Liver (tissue), 9 donors: ENCODE measurements around the gene RASA3. TPM values are rescaled to one million over a fixed set of nuclear protein-coding genes. Genes with fewer than 3 reads are reported as not detected.

ENCODE experiments used
- DNase-seq: peaks from one replicate; pipeline ENCODE4 v3.0.0-alpha.2; 2017; ENCODE audit warnings: low spot score
- H3K27ac ChIP-seq, 2 donors: one replicate each; pipeline ENCODE4 v1.7.0; 2013; ENCODE audit warnings: inconsistent platforms in 2 of 2, low read length in 2 of 2, control low read depth in 1 of 2, low read depth in 1 of 2, mild to moderate bottlenecking in 1 of 2
- H3K27me3 ChIP-seq, 4 donors: one replicate each; pipeline versions ENCODE4 v1.6.1 to v1.7.0; 2013; ENCODE audit warnings: low read length in 3 of 4, inconsistent platforms in 1 of 4, mild to moderate bottlenecking in 1 of 4, moderate library complexity in 1 of 4; ENCODE audit not compliant: control insufficient read depth in 4 of 4, insufficient read depth in 4 of 4
- H3K36me3 ChIP-seq, 4 donors: one replicate each; pipeline versions ENCODE4 v1.6.1 to v1.7.0; 2013; ENCODE audit warnings: low read length in 3 of 4, mild to moderate bottlenecking in 3 of 4, low read depth in 1 of 4, moderate library complexity in 1 of 4; ENCODE audit not compliant: control insufficient read depth in 4 of 4, insufficient read depth in 3 of 4
- H3K4me1 ChIP-seq, 4 donors: one replicate each; pipeline versions ENCODE4 v1.6.1 to v1.7.0; 2013; ENCODE audit warnings: low read length in 3 of 4, mild to moderate bottlenecking in 3 of 4, moderate library complexity in 1 of 4; ENCODE audit not compliant: control insufficient read depth in 4 of 4, insufficient read depth in 4 of 4
- H3K4me3 ChIP-seq, 3 donors: one replicate each; pipeline versions ENCODE4 v1.6.1 to v1.7.0; 2013; ENCODE audit warnings: low read length in 3 of 3, control low read depth in 1 of 3, low read depth in 1 of 3, mild to moderate bottlenecking in 1 of 3
- H3K9ac ChIP-seq, 2 donors: one replicate each; pipeline ENCODE4 v1.7.0; 2013; ENCODE audit warnings: low read length in 2 of 2, mild to moderate bottlenecking in 2 of 2, moderate library complexity in 2 of 2, control low read depth in 1 of 2, low read depth in 1 of 2
- H3K9me3 ChIP-seq, 4 donors: one replicate each; pipeline versions ENCODE4 v1.6.1 to v1.7.0; 2013; ENCODE audit warnings: low read length in 3 of 4; ENCODE audit not compliant: control insufficient read depth in 4 of 4
- ATF3 ChIP-seq: IDR thresholded peaks from 2 replicates; pipeline ENCODE4 v1.6.1; 2016; ENCODE audit warnings: antibody characterized with exemption
- EGR1 ChIP-seq, 2 donors: IDR thresholded peaks; 2 replicates each; pipeline ENCODE4 v1.6.1; 2016 to 2018; ENCODE audit warnings: antibody characterized with exemption in 2 of 2, low read depth in 2 of 2
- FOXA1 ChIP-seq: IDR thresholded peaks from 2 replicates; pipeline ENCODE4 v1.6.1; 2016; ENCODE audit warnings: antibody characterized with exemption
- FOXA2 ChIP-seq: IDR thresholded peaks from 2 replicates; pipeline ENCODE4 v1.6.1; 2016; ENCODE audit warnings: antibody characterized with exemption
- GABPA ChIP-seq, 2 donors: IDR thresholded peaks in 1 of 2; conservative IDR thresholded peaks in 1 of 2; 2 replicates each; pipeline ENCODE4 v1.6.1; 2016; ENCODE audit warnings: antibody characterized with exemption in 2 of 2, mild to moderate bottlenecking in 1 of 2, moderate library complexity in 1 of 2
- HNF4A ChIP-seq, 2 donors: conservative IDR thresholded peaks; 2 replicates each; pipeline ENCODE4 v1.6.1; 2016; ENCODE audit warnings: antibody characterized with exemption in 2 of 2, mild to moderate bottlenecking in 2 of 2
- HNF4G ChIP-seq: IDR thresholded peaks from 2 replicates; pipeline ENCODE4 v1.6.1; 2016; ENCODE audit warnings: antibody characterized with exemption
- JUND ChIP-seq, 2 donors: IDR thresholded peaks; 2 replicates each; pipeline ENCODE4 v1.6.1; 2016; ENCODE audit warnings: antibody characterized with exemption in 2 of 2
- NR2F2 ChIP-seq: IDR thresholded peaks from 2 replicates; pipeline ENCODE4 v1.6.1; 2016; ENCODE audit warnings: antibody characterized with exemption
- RAD21 ChIP-seq, 2 donors: IDR thresholded peaks; 2 replicates each; pipeline ENCODE4 v1.6.1; 2016; ENCODE audit warnings: antibody characterized with exemption in 2 of 2, mild to moderate bottlenecking in 2 of 2
- REST ChIP-seq: IDR thresholded peaks from 2 replicates; pipeline ENCODE4 v1.6.1; 2016; ENCODE audit warnings: antibody characterized with exemption, mild to moderate bottlenecking
- RXRA ChIP-seq, 2 donors: IDR thresholded peaks; 2 replicates each; pipeline ENCODE4 v1.6.1; 2017 to 2018; ENCODE audit warnings: antibody characterized with exemption in 2 of 2, mild to moderate bottlenecking in 1 of 2
- SP1 ChIP-seq: IDR thresholded peaks from 2 replicates; pipeline ENCODE4 v1.6.1; 2018; ENCODE audit warnings: antibody characterized with exemption, mild to moderate bottlenecking
- TAF1 ChIP-seq: conservative IDR thresholded peaks from 2 replicates; pipeline ENCODE4 v1.6.1; 2016; ENCODE audit warnings: antibody characterized with exemption, mild to moderate bottlenecking
- YY1 ChIP-seq: IDR thresholded peaks from 2 replicates; pipeline ENCODE4 v1.6.1; 2016; ENCODE audit warnings: antibody characterized with exemption, mild to moderate bottlenecking
- ZBTB33 ChIP-seq: IDR thresholded peaks from 2 replicates; pipeline ENCODE4 v1.6.1; 2016; ENCODE audit warnings: antibody characterized with exemption
- WGBS: extraction: QIAGEN DNeasy Blood & Tissue Kit; methylation state at CpG from one replicate; pipeline ENCODE4 v1.1.7; 2013; 5-methylcytosine and 5-hydroxymethylcytosine counted together
- polyA plus RNA-seq, 2 donors: library from polyadenylated mRNA; stranded (reverse) in 1 of 2; unstranded in 1 of 2; fragments of 200-250 nt in 1 of 2; fragments of >200 nt in 1 of 2; fragmentation: Nextera tagmentation in 1 of 2; extraction: Ambion mirVana in 1 of 2; gene quantifications; one replicate each; pipeline versions ENCODE4 v1.2.1 to v1.2.3, GENCODE V29; 2013 to 2015
- total RNA-seq, 2 donors: library from RNA; depleted of rRNA; stranded (reverse); fragments of >200 nt; gene quantifications; one replicate each; pipeline ENCODE4 v1.2.3, GENCODE V29; 2014
- TF ChIP-seq, protein P1 (sequence below): fragments of 150-350 bp; IDR thresholded peaks from 2 replicates; pipeline ENCODE4 v1.5.1; 2017; ENCODE audit warnings: improper control_type of control experiment, low read depth, low read length; ENCODE audit not compliant: missing input control
- TF ChIP-seq, protein P2 (sequence below): IDR thresholded peaks from 2 replicates; pipeline ENCODE4 v1.6.1; 2016; ENCODE audit warnings: antibody characterized with exemption
- donor health status: healthy.
- donor health status: healthy.
- donor health status: healthy.
- donor health status: healthy.
- donor health status: healthy.

RASA3 gene
- total and polyA plus RNA-seq, 4 donors: 0.64 to 5.9 (median 3.8) TPM

- TF ChIP-seq NR2F2: no peak
- TF ChIP-seq RAD21 (IDR thresholded peaks at IDR 0.05): no peak
Observed at GRCh38 chr13:114093118-114093517, 39.3 kb downstream of the RASA3 start (continued).

GRCh38 chr13:114092468-114092867 is 40.0 kb downstream of the RASA3 start:
- Histone ChIP-seq H3K9me3 (peaks cover 2 to 6% (median 4%) of the 10 kb centered on the region in 4 donors), H3K27me3 (no peaks in the 10 kb centered on the region), H3K36me3 (no peaks in the 10 kb centered on the region), H3K9ac (no peak overlapping the region), H3K4me1 (no peaks in the 10 kb centered on the region), H3K4me3 (no peak overlapping the region), H3K27ac (no peak overlapping the region)
- TF ChIP-seq NR2F2 (no peak), ATF3 (no peak), JUND (IDR thresholded peaks at IDR 0.05) (no peak), ZBTB33 (no peak), TAF1 (no peak), FOXA2 (no peak), SP1 (no peak), HNF4G (no peak), RAD21 (IDR thresholded peaks at IDR 0.05) (no peak), RXRA (IDR thresholded peaks at IDR 0.05) (no peak), REST (no peak), HNF4A (conservative IDR thresholded peaks at IDR 0.05) (no peak), EGR1 (IDR thresholded peaks at IDR 0.05; ENCODE audit: low read depth in 2 of 2) (no peak), FOXA1 (no peak), GABPA (IDR thresholded peaks at IDR 0.05 in 1 of 2, conservative IDR thresholded peaks at IDR 0.05 in 1 of 2) (no peak), YY1 (no peak)
- TF ChIP-seq, protein P1, sequence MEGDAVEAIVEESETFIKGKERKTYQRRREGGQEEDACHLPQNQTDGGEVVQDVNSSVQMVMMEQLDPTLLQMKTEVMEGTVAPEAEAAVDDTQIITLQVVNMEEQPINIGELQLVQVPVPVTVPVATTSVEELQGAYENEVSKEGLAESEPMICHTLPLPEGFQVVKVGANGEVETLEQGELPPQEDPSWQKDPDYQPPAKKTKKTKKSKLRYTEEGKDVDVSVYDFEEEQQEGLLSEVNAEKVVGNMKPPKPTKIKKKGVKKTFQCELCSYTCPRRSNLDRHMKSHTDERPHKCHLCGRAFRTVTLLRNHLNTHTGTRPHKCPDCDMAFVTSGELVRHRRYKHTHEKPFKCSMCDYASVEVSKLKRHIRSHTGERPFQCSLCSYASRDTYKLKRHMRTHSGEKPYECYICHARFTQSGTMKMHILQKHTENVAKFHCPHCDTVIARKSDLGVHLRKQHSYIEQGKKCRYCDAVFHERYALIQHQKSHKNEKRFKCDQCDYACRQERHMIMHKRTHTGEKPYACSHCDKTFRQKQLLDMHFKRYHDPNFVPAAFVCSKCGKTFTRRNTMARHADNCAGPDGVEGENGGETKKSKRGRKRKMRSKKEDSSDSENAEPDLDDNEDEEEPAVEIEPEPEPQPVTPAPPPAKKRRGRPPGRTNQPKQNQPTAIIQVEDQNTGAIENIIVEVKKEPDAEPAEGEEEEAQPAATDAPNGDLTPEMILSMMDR: no peak
- TF ChIP-seq, protein P2, sequence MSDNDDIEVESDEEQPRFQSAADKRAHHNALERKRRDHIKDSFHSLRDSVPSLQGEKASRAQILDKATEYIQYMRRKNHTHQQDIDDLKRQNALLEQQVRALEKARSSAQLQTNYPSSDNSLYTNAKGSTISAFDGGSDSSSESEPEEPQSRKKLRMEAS: no peak
- no peak for DNase-seq
- WGBS: 74% methylated on average over 3 of the region's 3 CpGs
